A375 (cell line): ENCODE data around the gene DLX5. TPM values are rescaled to one million over a fixed set of nuclear protein-coding genes. Genes with fewer than 3 reads are reported as not detected.

ENCODE experiments used
- small RNA-seq: library from RNA; depleted of rRNA; stranded (forward); fragments of <200 nt; gene quantifications from one replicate; pipeline ENCODE3, GENCODE V24; 2014
- total RNA-seq: library from RNA; depleted of rRNA; stranded (reverse); fragments of >200 nt; shearing (Covaris generic); gene quantifications from 2 replicates; pipeline ENCODE4 v1.2.3, GENCODE V29; 2014; rRNA removed

The DLX5 gene
- not detected in 2 replicates for total RNA-seq

GRCh38 chr7:97024209-97025129, at the start of gene DLX5:
Gene DLX5 (minus strand): TSS chr7:97024831. CDS start chr7:97024623, 208 bp downstream.

GRCh38 chr7:97005183-97006054, 19.2 kb downstream of the DLX5 start, which contains the start of gene DLX6:
Gene DLX6 (plus strand): TSS chr7:97005553. CDS start chr7:97005978, 425 bp downstream.

Small RNA genes lying within 50 kb of the gene (small RNA-seq; reads per million reads assigned to genes)
- gene RF01778 = not detected

Other genes starting within 250 kb of the DLX5 start
- gene DLX6, start 19.3 kb downstream of the DLX5 start, total RNA-seq = 0.05 TPM in 1 of 2 replicates, not detected in the other
- gene SDHAF3, start 92.9 kb upstream of the DLX5 start, total RNA-seq = 8.1 and 25.6 TPM in 2 replicates